Natural killer cell (primary cell): ENCODE results near the gene CEP20. TPM values are rescaled to one million over a fixed set of nuclear protein-coding genes. Genes with fewer than 3 reads are reported as not detected.
"Not testable (repeated sequence)": the region's sequence is repeated elsewhere in the genome, so short reads cannot be mapped to it uniquely, and the experiment has no call there.

Experiments
- ATAC-seq, 3 donors: fragments of 150-1000 bp in 2 of 3; fragments of 200-7000 bp in 1 of 3; cut with Tn5 transposase; 1 replicate in 1 of 3; 2 replicates in 2 of 3; pipeline ENCODE4 v1.10.0; 2021; ENCODE audit warnings: mild to moderate bottlenecking in 2 of 3, moderate library complexity in 2 of 3
- DNase-seq, 2 donors: peaks; one replicate each; pipeline versions ENCODE4 v3.0.0 to v3.0.0-alpha.2; 2013 to 2021; ENCODE audit warnings: mixed read lengths in 1 of 2
- H3K27ac ChIP-seq: one replicate; pipeline ENCODE4 v1.5.1; 2013; ENCODE audit warnings: mild to moderate bottlenecking, low read length
- H3K27me3 ChIP-seq: one replicate; pipeline ENCODE4 v1.6.1; 2013; ENCODE audit warnings: low read length; ENCODE audit not compliant: control insufficient read depth, insufficient read depth
- H3K36me3 ChIP-seq: one replicate; pipeline ENCODE4 v1.6.1; 2013; ENCODE audit warnings: low read length; ENCODE audit not compliant: control insufficient read depth, insufficient read depth
- H3K4me1 ChIP-seq: one replicate; pipeline ENCODE4 v1.6.1; 2013; ENCODE audit warnings: low read length; ENCODE audit not compliant: control insufficient read depth, insufficient read depth
- H3K4me3 ChIP-seq: one replicate; pipeline ENCODE4 v1.5.1; 2013; ENCODE audit warnings: low read length
- H3K9me3 ChIP-seq: one replicate; pipeline ENCODE4 v1.6.1; 2013; ENCODE audit warnings: low read length; ENCODE audit not compliant: control insufficient read depth, insufficient read depth
- H3K27ac Mint-ChIP-seq, 2 donors: one replicate each; pipeline ENCODE4 v1.8.0; 2022; ENCODE audit warnings: mild to moderate bottlenecking in 2 of 2, mixed read lengths in 2 of 2, moderate library complexity in 1 of 2
- H3K27me3 Mint-ChIP-seq, 2 donors: one replicate each; pipeline ENCODE4 v1.8.0; 2022; ENCODE audit warnings: low read depth in 2 of 2, mixed read lengths in 2 of 2
- H3K36me3 Mint-ChIP-seq: one replicate; pipeline ENCODE4 v1.8.0; 2022; ENCODE audit warnings: mixed read lengths
- H3K4me1 Mint-ChIP-seq, 2 donors: one replicate each; pipeline ENCODE4 v1.8.0; 2022; ENCODE audit warnings: mixed read lengths in 2 of 2
- H3K4me3 Mint-ChIP-seq: one replicate; pipeline ENCODE4 v1.8.0; 2022; ENCODE audit warnings: mild to moderate bottlenecking, moderate library complexity, mixed read lengths
- H3K9me3 Mint-ChIP-seq, 2 donors: one replicate each; pipeline ENCODE4 v1.8.0; 2022; ENCODE audit warnings: mixed read lengths in 2 of 2
- CTCF ChIP-seq: fragments of 200-600 bp; IDR thresholded peaks from one replicate; pipeline ENCODE4 v1.8.0; 2022; ENCODE audit warnings: antibody characterized with exemption
- WGBS: methylation state at CpG from one replicate; pipeline ENCODE4 v1.1.7; 2013; ENCODE audit warnings: missing lambda C conversion rate; ENCODE audit not compliant: insufficient coverage; 5-methylcytosine and 5-hydroxymethylcytosine counted together
- intact Hi-C: fragments of 100-400 bp; cut with micrococcal nuclease; formaldehyde crosslinking; loops from one replicate; pipeline ENCODE4 v1.14.2; 2022
- total RNA-seq, 4 donors: library from RNA; stranded (reverse); fragments of 120-200 nt in 1 of 4; gene quantifications; one replicate each; pipeline versions ENCODE4 v1.2.3 to v1.2.4, GENCODE V29; 2013 to 2022

Gene CEP20
- total RNA-seq, 3 donors from 2014 or later (not counting 1 experiment from before 2014, with no cell fraction given): 21.4 to 23.2 (median 23.1) TPM

- Histone ChIP-seq H3K27me3 (no peaks in the 10 kb centered on the region), H3K9me3 (no peaks in the 10 kb centered on the region), H3K36me3 (no peaks in the 10 kb centered on the region), H3K27ac (no peak overlapping the region), H3K4me3 (no peak overlapping the region), H3K4me1 (no peaks in the 10 kb centered on the region)
- DNase-seq (no peak), ATAC-seq (no peak)
- Mint-ChIP-seq H3K4me3 (no peak overlapping the region), H3K36me3 (no peaks in the 10 kb centered on the region), H3K9me3 (no peaks in the 10 kb centered on the region), H3K27me3 (peaks cover 0 to 2% of the 10 kb centered on the region in 2 donors), H3K4me1 (no peaks in the 10 kb centered on the region), H3K27ac (no peak overlapping the region)
- TF ChIP-seq CTCF: no peak
- 91% methylated on average over 13 of the region's 13 CpGs for WGBS
- intact Hi-C loops: no loop called here
Observed at GRCh38 chr16:15924996-15925395, 36.6 kb upstream of the CEP20 start.

GRCh38 chr16:15919331-15919730 lies 30.9 kb upstream of the CEP20 start:
- ATAC-seq: no peak
- 90% methylated on average over 2 of the region's 6 CpGs for WGBS
- H3K4me3 ChIP-seq: no peak overlapping the region

GRCh38 chr16:15918314-15918713 lies 29.9 kb upstream of the CEP20 start:
- WGBS: 91% methylated on average over 1 of the region's 3 CpGs
- H3K4me1 Mint-ChIP-seq, H3K9me3 Mint-ChIP-seq, H3K4me1 ChIP-seq, H3K36me3 ChIP-seq, DNase-seq, H3K4me3 ChIP-seq, H3K4me3 Mint-ChIP-seq, H3K36me3 Mint-ChIP-seq, H3K27me3 ChIP-seq, H3K27me3 Mint-ChIP-seq, H3K9me3 ChIP-seq, intact Hi-C loops, ATAC-seq, H3K27ac Mint-ChIP-seq, H3K27ac ChIP-seq: not testable (repeated sequence)

More at GRCh38 chr16:15919331-15919730, 30.9 kb upstream of the CEP20 start:
- no peak overlapping the region for H3K4me3 Mint-ChIP-seq
- H3K9me3 Mint-ChIP-seq: no peaks in the 10 kb centered on the region
- no peaks in the 10 kb centered on the region for H3K4me1 ChIP-seq
- H3K27me3 ChIP-seq: no peaks in the 10 kb centered on the region
- no peak overlapping the region for H3K27ac ChIP-seq
- no peak for DNase-seq
- no peaks in the 10 kb centered on the region for H3K4me1 Mint-ChIP-seq
- no peaks in the 10 kb centered on the region for H3K36me3 ChIP-seq
- intact Hi-C loops: no loop called here
- no peaks in the 10 kb centered on the region for H3K27me3 Mint-ChIP-seq
- H3K9me3 ChIP-seq: no peaks in the 10 kb centered on the region
- H3K27ac Mint-ChIP-seq: no peak overlapping the region
- TF ChIP-seq CTCF: no peak
- no peaks in the 10 kb centered on the region for H3K36me3 Mint-ChIP-seq

- no peak overlapping the region for H3K4me3 ChIP-seq
- TF ChIP-seq CTCF: no peak
- intact Hi-C loops: no loop called here
- H3K9me3 ChIP-seq: no peaks in the 10 kb centered on the region
- ATAC-seq (no peak), DNase-seq (no peak)
- Mint-ChIP-seq H3K27ac (no peak overlapping the region), H3K4me1 (peaks cover 10% of the 10 kb centered on the region in 2 donors), H3K4me3 (no peak overlapping the region), H3K27me3 (no peaks in the 10 kb centered on the region), H3K9me3 (no peaks in the 10 kb centered on the region), H3K36me3 (no peaks in the 10 kb centered on the region)
- H3K27me3 ChIP-seq: no peaks in the 10 kb centered on the region
- WGBS: 92% methylated on average over 7 of the region's 8 CpGs
- H3K36me3 ChIP-seq: no peaks in the 10 kb centered on the region
- H3K4me1 ChIP-seq: peaks cover 7% of the 10 kb centered on the region
- H3K27ac ChIP-seq: no peak overlapping the region
Observed at GRCh38 chr16:15916323-15916722, 27.9 kb upstream of the CEP20 start.
